HepG2 (cell line): ENCODE measurements around the gene USE1. TPM values are rescaled to one million over a fixed set of nuclear protein-coding genes. Genes with fewer than 3 reads are reported as not detected.
A peak's percentile ranks its signal among the peaks of the same experiment; 100 is the strongest.

ENCODE experiments used
- CCAR2 ChIP-seq: fragments of 200-400 bp; formaldehyde crosslinking; optimal IDR thresholded peaks from 2 replicates; pipeline ENCODE3; 2018; ENCODE audit warnings: low read depth, mild to moderate bottlenecking, low read length, moderate library complexity
- GATA4 ChIP-seq: sonication (generic); IDR thresholded peaks from 2 replicates; pipeline ENCODE4 v1.6.1; 2016; ENCODE audit warnings: antibody characterized with exemption, low read depth, borderline replicate concordance
- HOXA3 ChIP-seq: sonication (generic); formaldehyde crosslinking; IDR thresholded peaks from 2 replicates; pipeline ENCODE4 v1.5.0; 2020; ENCODE audit warnings: missing genetic modification reagents
- KAT2B ChIP-seq: fragments of 150-350 bp; IDR thresholded peaks from 2 replicates; pipeline ENCODE4 v1.6.1; 2014; ENCODE audit warnings: low read depth, low read length, borderline replicate concordance
- MIER2 ChIP-seq: IDR thresholded peaks from 2 replicates; pipeline ENCODE4 v1.6.1; 2016; ENCODE audit warnings: missing biosample characterization, missing genetic modification reagents
- NR3C1 ChIP-seq: sonication (generic); formaldehyde crosslinking; IDR thresholded peaks from 2 replicates; pipeline ENCODE4 v1.4.0; 2020; ENCODE audit warnings: missing genetic modification reagents
- PLRG1 ChIP-seq: fragments of 450-650 bp; conservative IDR thresholded peaks from 2 replicates; pipeline ENCODE4 v1.6.1; 2016
- SCMH1 ChIP-seq: sonication (generic); formaldehyde crosslinking; IDR thresholded peaks from 2 replicates; pipeline ENCODE4 v1.9.0; 2021; ENCODE audit warnings: missing genetic modification reagents, mild to moderate bottlenecking, borderline replicate concordance
- SRSF4 ChIP-seq: fragments of 200-400 bp; formaldehyde crosslinking; IDR thresholded peaks from one replicate; pipeline ENCODE4 v1.6.1; 2018; ENCODE audit warnings: mild to moderate bottlenecking, low read depth, low read length, moderate library complexity; ENCODE audit not compliant: poor library complexity, severe bottlenecking
- SSRP1 ChIP-seq: IDR thresholded peaks from 2 replicates; pipeline ENCODE4 v1.6.1; 2016; ENCODE audit warnings: control low read depth
- THRA ChIP-seq: sonication (generic); formaldehyde crosslinking; IDR thresholded peaks from 2 replicates; pipeline ENCODE4 v1.4.0; 2020; ENCODE audit warnings: missing genetic modification reagents, borderline replicate concordance
- YEATS2 ChIP-seq: sonication (generic); formaldehyde crosslinking; IDR thresholded peaks from 2 replicates; pipeline ENCODE4 v1.4.0; 2020; ENCODE audit warnings: missing genetic modification reagents, borderline replicate concordance
- ZC3H4 ChIP-seq: sonication (generic); formaldehyde crosslinking; IDR thresholded peaks from 2 replicates; pipeline ENCODE4 v1.4.0; 2020; ENCODE audit warnings: missing genetic modification reagents, borderline replicate concordance
- ZMYM2 ChIP-seq: sonication (generic); formaldehyde crosslinking; IDR thresholded peaks from 2 replicates; pipeline ENCODE4 v1.8.0; 2022; ENCODE audit warnings: mild to moderate bottlenecking, missing genetic modification reagents
- ZNF33A ChIP-seq: sonication (generic); formaldehyde crosslinking; IDR thresholded peaks from 2 replicates; pipeline ENCODE4 v1.5.1; 2020; ENCODE audit warnings: missing genetic modification reagents, mild to moderate bottlenecking, moderate library complexity, borderline replicate concordance
- ZNF543 ChIP-seq: sonication (generic); formaldehyde crosslinking; IDR thresholded peaks from 2 replicates; pipeline ENCODE4 v1.4.0; 2020; ENCODE audit warnings: mild to moderate bottlenecking, missing genetic modification reagents
- polyA plus RNA-seq, 8 experiments: library from polyadenylated mRNA; depleted of rRNA in 3 of 8; stranded (reverse) in 7 of 8; unstranded in 1 of 8; fragments of >200 nt; fragmentation: Illumina TruSeq in 4 of 8; extraction: Trizol in 4 of 8; gene quantifications; 2 replicates each; pipeline versions ENCODE4 v1.2.1 to v1.2.3, GENCODE V29; 2011 to 2016; ENCODE audit warnings: low read depth in 4 of 8, missing spikeins in 1 of 8, mixed read lengths in 1 of 8; ENCODE audit not compliant: insufficient read depth in 1 of 8
- total RNA-seq, 5 experiments: library from RNA; depleted of rRNA; stranded (reverse); fragments of >200 nt; fragmentation: Illumina TruSeq; extraction: Trizol; gene quantifications; 2 replicates each; pipeline ENCODE4 v1.2.3, GENCODE V29; 2016; ENCODE audit warnings: low read depth in 1 of 5
- TF ChIP-seq, protein P1 (sequence below): sonication (generic); formaldehyde crosslinking; conservative IDR thresholded peaks from 2 replicates; pipeline ENCODE4 v1.4.0; 2020; ENCODE audit warnings: mild to moderate bottlenecking, missing genetic modification reagents, moderate library complexity
- TF ChIP-seq, protein P2 (sequence below): IDR thresholded peaks from 2 replicates; pipeline ENCODE4 v1.6.1; 2012; ENCODE audit warnings: low read length, improper control_type of control experiment

USE1 gene
- total and polyA plus RNA-seq, 2 of the 13 experiments (the other 11 are each of a cell fraction or from before 2014, with no cell fraction given): 9.9 to 17.6 TPM

DNA sequence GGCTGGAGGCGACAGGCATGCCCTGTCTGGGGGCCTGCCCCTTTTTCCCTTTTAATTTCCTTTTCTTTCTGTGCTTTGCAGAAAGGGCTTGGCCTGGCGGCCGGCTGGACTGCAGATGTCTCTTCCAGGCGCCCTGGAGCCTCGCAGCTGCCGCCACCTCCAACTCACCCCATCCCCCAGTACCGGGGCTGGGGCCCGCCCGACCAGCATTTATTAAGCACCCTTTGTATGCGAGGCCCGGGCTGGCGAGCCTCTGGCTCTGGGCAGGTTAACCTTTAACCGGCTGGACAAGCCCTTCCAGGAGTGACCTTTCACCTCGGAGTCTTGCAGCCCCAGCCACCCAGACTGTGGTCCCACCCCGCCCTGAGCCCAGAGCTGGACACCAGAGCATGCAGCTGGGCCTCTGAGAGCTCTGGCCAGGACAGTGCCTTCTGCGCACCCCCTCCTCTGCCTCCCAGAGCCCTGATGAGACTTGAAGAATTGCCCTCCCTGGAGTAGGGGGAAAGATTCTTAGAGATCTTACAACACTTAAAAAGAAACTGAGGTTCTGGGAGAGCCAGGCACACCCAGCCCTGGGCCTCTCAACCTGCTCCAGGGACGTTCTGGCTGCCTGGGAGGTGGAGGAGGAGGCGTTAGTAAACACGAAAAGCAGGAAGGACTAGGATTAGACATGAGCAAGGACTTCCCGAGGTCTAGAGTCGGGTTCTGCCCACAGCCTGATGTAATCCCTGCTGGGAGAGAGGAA is 31.7 kb downstream of the USE1 start (continued):
- TF ChIP-seq THRA (CRISPR knock-in tag) (no peak; the same call in 1 of the 2 replicates), ZNF33A (no peak), SCMH1 (CRISPR knock-in tag) (no peak), CCAR2 (no peak), MIER2 (CRISPR knock-in tag) (no peak), ZC3H4 (CRISPR knock-in tag) (no peak), PLRG1 (no peak), KAT2B (no peak), SSRP1 (CRISPR knock-in tag) (no peak), HOXA3 (CRISPR knock-in tag) (no peak; the same call in none of the 2 replicates), GATA4 (0 out of 2 replicates have a peak, but pooled peaks have one; percentile 18), SRSF4 (no peak), ZNF543 (CRISPR knock-in tag) (peak; percentile 80; the same call in 1 of the 2 replicates), YEATS2 (CRISPR knock-in tag) (no peak), NR3C1 (no peak), ZMYM2 (CRISPR knock-in tag) (0 out of 2 replicates have a peak, but pooled peaks have one; percentile 58)
- TF ChIP-seq, protein P1, sequence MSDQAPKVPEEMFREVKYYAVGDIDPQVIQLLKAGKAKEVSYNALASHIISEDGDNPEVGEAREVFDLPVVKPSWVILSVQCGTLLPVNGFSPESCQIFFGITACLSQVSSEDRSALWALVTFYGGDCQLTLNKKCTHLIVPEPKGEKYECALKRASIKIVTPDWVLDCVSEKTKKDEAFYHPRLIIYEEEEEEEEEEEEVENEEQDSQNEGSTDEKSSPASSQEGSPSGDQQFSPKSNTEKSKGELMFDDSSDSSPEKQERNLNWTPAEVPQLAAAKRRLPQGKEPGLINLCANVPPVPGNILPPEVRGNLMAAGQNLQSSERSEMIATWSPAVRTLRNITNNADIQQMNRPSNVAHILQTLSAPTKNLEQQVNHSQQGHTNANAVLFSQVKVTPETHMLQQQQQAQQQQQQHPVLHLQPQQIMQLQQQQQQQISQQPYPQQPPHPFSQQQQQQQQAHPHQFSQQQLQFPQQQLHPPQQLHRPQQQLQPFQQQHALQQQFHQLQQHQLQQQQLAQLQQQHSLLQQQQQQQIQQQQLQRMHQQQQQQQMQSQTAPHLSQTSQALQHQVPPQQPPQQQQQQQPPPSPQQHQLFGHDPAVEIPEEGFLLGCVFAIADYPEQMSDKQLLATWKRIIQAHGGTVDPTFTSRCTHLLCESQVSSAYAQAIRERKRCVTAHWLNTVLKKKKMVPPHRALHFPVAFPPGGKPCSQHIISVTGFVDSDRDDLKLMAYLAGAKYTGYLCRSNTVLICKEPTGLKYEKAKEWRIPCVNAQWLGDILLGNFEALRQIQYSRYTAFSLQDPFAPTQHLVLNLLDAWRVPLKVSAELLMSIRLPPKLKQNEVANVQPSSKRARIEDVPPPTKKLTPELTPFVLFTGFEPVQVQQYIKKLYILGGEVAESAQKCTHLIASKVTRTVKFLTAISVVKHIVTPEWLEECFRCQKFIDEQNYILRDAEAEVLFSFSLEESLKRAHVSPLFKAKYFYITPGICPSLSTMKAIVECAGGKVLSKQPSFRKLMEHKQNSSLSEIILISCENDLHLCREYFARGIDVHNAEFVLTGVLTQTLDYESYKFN: peak; percentile 60
- TF ChIP-seq, protein P2, sequence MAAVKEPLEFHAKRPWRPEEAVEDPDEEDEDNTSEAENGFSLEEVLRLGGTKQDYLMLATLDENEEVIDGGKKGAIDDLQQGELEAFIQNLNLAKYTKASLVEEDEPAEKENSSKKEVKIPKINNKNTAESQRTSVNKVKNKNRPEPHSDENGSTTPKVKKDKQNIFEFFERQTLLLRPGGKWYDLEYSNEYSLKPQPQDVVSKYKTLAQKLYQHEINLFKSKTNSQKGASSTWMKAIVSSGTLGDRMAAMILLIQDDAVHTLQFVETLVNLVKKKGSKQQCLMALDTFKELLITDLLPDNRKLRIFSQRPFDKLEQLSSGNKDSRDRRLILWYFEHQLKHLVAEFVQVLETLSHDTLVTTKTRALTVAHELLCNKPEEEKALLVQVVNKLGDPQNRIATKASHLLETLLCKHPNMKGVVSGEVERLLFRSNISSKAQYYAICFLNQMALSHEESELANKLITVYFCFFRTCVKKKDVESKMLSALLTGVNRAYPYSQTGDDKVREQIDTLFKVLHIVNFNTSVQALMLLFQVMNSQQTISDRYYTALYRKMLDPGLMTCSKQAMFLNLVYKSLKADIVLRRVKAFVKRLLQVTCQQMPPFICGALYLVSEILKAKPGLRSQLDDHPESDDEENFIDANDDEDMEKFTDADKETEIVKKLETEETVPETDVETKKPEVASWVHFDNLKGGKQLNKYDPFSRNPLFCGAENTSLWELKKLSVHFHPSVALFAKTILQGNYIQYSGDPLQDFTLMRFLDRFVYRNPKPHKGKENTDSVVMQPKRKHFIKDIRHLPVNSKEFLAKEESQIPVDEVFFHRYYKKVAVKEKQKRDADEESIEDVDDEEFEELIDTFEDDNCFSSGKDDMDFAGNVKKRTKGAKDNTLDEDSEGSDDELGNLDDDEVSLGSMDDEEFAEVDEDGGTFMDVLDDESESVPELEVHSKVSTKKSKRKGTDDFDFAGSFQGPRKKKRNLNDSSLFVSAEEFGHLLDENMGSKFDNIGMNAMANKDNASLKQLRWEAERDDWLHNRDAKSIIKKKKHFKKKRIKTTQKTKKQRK: no peak
